NCI-H146 treated with DMSO at 0.1 percent for 48 hours (cell line): ENCODE measurements around the gene CAST.

ENCODE experiments used
- DNase-seq: peaks from one replicate; lab custom pipeline; 2025; ENCODE audit not compliant: unreplicated experiment; lab: John Stamatoyannopoulos, UW

The CAST gene

GRCh38 chr5:96664669-96665068, 2.5 kb downstream of the CAST start:
- no peak for DNase-seq

GRCh38 chr5:96668725-96669124, 6.5 kb downstream of the CAST start:
- no peak for DNase-seq

DNA sequence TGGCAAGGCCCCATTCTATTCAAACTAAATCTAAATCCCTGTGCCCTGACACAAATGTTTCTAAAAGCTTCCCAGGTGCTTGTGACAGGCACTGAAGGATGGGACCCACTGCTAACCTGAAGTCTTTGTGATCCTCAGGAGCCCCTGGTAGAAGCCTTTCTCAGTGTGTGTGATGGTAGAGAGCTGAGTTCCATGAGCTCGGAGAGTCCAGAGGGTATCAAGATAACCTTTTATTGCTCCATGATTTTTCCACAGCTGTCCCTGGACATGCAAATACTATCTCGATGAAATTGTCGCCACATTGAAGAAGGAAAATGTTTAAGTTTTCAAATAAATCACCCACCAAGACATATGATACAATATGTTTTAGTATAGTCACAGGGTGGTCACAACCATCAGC, 7.7 kb downstream of the CAST start:
- no peak for DNase-seq

DNA sequence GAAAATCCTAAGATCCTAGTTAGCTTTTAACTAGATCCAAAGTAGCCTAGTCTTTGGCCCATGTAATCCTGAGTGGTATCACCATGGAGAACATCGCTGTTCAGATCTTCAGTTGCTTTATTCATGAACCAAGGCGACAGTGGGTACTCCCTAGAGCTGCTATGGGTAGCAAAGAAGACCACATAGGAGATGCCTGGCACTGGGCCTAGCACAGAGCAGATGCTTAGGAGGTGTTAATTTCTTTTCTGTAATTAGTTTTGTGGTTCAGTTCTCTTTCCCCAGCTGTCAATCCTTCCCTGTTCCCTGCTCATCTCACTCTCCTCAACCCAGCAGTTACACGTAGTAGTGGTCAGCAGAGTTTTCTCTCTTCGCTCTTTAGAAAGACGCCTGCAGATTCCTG, 9.3 kb downstream of the CAST start:
- no peak for DNase-seq

DNA sequence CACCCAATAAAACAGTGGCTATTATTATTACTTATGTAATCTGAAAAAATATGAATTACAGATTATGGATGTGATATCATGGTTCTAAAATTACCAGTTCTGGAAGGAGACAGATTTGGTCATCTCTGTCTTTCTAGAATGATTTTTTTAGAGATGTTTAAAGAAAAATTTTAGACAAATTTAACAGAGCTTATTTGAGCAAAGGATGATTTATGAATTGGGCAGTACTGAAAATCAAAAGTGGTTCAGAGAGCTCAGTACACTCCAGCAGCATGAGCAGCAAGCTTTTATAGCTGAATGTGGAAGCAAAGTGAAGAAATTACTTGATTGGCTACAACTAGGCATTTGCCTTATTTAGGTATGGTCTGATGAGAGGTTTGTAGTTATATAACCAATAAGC, 11.0 kb downstream of the CAST start:
- no peak for DNase-seq

DNA sequence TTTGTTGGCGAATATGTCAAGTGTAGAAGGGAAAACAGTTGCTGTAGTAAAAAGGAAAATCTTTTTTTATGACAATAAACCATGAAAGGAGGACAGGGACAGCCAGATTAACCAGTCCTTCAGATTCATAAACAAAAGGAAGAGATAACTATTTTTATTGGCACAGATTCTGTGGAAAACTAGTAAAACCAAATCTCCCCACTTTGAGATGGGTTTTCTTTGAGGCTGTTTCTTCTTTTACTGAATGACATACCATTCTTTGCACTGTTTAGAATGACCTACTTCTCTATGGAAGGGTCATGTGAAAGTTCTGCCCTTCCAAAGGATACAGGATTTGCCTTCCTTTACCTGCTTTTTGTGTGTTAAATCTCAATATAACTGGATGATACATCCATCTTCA, 13.7 kb downstream of the CAST start:
- no peak for DNase-seq

GRCh38 chr5:96677496-96677895, 15.3 kb downstream of the CAST start:
- no peak for DNase-seq

GRCh38 chr5:96679293-96679692, 17.1 kb downstream of the CAST start:
- DNase-seq, result no peak

DNA sequence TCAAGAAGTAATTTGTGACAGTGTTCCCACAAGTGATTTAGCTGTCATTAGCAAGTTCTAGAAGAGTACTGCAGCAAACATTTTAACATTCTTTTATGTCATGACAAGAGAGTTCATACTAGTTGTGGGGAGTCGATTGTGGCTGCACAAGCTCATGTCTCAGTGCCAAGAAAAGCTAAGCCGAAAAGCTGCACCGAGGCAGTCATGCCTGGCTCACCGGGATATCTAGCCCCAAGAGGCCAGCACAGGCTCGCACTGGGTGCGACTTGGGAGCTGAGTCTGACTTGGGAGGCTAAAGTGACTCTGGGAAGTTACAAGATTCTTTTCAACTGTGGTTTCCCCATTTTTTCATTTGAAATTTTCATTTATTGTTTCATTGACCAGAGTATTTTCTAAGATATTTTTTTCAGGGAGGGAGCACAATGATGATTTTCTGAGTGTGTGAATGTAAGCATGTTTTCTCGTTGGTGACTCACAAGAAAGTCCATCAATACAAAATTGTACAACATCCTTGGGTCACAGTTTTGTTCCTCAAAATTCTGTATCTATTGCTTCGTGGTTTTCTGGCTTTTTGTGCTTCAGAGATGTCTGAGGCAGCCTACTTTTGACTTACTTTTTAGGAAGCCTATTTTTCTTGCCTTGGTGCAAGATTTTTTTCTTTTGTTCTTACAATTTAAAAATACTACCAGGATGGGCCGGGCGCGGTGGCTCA, 18.7 kb downstream of the CAST start:
- DNase-seq, result no peak

DNA sequence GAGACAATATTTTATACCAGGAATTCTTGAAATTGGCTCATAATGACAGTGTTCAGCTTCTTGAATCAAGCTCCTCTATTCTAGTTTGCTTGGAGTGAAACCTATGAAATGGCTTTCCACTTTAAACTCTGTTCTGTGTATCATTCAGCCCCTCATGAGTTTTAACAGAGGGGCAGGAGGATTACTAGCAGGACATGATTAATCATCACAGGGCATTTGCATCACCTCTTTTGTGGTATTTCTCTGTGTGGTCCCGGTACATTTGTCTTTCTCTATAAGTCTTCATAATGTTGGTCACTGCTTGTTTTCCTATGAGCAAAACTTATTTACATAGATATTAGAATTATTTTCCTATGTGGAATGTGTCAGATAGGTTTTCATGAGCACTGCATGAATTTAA, 21.2 kb downstream of the CAST start:
- DNase-seq, result no peak

DNA sequence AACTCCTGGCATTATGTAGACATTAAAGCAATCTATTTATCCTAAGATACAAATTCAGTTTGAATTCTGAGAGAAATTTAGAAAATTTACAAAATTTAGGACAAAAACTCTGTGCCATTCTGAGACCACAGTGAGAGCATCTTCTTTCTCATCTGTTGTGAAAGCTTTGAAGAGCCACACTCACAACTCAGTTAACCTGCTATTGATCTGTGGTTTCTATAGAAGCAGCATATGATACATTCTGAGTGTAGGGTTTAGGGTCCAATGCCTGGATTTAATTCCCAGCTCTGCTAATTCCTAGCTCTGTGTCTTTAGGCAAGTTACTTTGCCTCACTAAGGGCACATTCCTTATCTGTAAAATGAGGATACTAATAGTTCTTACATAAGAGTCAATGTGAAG, 21.6 kb downstream of the CAST start:
- DNase-seq, result no peak

DNA sequence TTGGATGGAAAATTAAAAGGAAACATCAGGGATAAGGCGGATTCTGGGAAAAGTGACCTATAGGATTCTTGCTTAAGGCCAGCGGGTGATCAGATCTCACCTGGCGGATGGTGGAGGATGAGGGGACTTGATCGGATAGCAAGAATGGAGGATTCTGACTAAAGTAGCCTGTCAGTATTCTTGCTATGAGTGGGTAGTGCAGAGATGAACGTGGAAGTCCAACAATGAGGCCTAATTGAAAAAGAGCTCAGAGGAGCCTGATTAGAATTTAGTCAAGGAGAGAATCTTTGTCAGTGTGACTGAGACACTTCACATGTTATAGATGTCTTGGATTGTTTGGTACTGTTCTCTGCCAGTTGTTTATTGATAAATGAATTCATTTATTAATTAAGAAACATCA, 24.9 kb downstream of the CAST start:
- no peak for DNase-seq

DNA sequence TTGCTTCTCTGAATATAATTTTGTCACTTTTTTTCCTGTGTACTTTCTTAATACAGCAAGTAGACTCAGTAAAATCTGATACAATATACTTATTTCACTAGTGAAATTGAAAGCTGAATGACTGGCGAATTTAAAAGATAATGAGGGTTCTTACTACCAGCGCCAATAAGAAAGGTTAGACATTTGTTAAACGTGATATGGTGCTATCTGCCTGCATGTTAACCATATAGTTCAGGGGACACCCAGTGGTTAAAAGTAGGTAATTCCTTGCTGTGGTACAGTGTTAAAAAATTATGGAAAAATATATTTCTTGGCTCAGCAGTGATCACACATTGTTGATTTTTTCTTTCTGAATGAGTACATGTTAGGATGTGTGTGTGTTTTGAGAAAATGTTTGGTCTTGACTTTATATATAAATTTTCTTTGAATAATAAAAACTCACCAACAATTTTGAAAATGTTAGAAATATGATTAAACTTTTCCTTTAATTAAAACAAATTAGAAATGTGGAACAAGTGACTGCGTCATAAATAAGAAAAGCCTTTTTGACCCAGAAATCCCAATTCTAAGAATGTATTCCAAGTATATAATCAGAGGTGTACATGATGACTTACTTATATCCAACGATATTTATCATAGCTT, 25.8 kb downstream of the CAST start:
- DNase-seq, result no peak

DNA sequence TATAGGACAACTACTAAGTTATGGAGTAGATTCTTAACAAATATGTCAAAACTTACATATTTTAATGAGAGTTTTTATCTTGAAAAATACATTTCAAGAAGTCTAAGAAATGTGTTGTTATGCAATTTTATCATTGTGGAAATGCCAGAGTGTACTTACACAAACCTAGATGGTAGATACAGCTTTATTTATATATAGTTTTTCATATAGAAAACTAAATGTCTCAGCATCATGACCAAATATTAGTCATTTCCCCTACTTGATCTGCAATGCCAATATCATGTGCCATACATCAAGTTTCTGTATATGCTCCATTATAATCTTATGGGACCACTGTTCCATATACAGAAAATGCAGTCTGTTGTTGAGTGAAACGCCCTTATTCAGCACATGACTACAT, 28.7 kb downstream of the CAST start:
- DNase-seq, result no peak

GRCh38 chr5:96691503-96692303, 29.5 kb downstream of the CAST start:
- DNase-seq, result no peak

GRCh38 chr5:96692441-96692840, 30.3 kb downstream of the CAST start:
- no peak for DNase-seq

DNA sequence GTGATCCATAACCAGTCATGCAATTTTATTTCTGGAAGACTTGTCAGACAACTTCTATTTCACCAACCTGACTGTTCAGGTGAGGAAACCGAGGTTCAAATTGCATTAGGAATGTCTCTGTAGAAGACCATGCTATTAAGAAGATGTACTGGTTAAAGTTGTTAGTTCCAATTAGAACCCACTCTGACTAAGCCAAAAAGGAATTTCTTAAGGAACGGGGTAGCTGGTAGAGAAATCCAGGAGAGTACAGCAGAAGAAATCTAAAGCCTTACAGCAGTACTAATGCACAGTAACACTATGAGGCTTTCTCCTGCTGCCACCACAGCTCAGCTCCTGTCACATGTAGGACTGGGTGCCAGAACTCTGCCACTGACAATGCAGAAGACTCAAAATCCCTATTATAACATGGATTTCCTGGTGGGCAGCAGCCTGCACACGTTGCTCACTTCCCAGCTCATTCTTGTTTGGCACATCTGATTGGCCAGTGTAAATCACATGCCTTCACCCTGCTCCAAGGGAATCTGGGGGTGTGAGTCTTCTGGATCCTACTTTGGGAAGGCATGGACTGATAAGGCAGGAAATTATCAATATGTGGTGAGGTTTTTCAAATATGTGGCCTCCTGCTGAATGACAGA, 37.1 kb downstream of the CAST start:
- DNase-seq, result no peak

DNA sequence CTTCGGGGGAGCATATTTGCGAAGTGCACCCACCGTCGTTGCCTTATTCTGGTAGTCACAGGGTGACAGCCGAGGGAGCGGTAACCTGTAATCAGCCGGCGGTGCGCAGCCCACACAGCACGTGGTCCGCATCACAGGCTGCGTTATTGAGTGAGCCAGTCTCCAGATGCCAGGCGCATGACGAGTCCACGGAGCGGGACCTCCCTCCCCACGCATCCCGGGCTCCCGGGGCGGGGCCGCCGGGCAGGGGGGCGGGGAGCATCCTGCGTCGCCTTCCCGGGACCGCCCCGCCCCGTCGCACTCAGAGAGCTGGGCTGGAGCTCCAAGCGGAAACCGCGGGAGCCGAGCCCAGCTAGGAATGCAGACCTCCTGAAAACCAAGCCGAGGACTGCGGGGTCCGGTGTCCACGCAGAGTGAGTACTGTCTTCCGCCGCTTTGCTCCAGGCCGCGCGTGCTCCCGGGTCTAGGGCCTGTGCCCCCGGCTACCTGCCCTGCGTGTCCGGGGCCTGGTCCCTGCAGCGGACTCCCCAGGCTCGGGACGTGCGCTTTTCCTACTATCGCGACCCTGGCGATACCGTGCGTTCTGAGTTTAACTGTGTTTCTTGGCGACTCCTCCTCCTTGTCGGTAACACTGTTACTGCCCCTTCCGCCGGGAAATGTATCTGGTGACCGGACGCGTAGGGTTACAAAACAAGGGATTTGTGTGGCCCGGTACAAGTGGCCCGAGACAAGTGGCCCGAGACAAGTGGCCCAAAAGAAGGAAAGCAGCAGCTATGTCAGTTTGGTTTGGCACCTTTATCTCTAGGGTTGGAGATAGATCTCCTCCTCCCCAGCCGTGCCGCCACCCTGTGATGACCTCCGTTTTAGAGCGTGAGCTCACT, 40.6 kb downstream of the CAST start:
- no peak for DNase-seq

DNA sequence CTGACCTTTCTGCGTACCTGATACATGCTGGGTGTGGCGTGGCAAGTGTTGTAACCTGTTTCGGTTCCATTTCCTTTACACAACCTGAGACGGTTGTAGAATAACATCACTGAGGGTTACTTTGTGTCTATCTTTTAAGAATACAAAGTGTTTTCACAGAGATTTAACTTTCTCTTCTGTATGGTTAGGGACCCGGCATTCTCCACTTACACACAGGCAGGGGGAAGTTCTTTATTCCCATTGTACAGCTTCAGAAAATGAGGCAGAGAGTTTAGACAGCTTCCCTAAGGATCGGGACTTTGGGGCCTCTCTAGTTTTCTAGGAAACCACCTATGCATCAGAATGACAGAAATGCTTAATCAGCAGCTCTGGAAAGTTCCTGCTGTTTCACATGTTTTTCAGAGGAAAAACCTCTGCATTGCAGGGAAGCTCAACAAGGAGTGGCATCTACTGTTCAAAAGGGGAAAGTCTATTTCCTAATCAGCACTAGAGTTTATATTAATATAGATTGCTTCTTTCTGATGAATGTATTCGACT, 41.3 kb downstream of the CAST start:
- no peak for DNase-seq

- no peak for DNase-seq
Observed at GRCh38 chr5:96703995-96704394, 41.8 kb downstream of the CAST start.
